ENCODE results near the gene FZD10. TPM values are rescaled to one million over a fixed set of nuclear protein-coding genes. Genes with fewer than 3 reads are reported as not detected.
A peak's percentile ranks its signal among the peaks of the same experiment; 100 is the strongest.

FZD10 gene
- total and polyA plus RNA-seq, 4 donors = 0.72 to 1.7 (median 0.99) TPM

DNA sequence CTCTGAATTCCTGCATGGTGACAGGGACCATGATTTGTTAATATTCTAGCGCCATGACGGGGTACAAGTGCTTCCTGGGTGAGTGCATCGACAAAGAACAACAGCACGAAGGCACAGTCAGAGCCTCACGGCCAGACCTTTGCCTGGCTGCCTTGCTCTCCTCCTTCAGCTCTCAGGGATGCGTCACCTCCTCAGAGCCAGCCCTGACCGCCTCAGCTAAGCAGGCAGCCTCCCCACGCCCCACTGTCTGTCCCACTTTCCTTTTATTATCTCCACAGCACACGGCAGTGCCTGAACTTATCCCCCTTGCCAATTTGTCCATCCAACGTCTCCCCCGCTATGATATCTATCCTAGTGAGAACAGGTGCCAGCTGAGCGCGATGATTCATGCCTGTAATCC is 16.5 kb upstream of the FZD10 start:
- intact Hi-C loops (cut with DNase I) = no loop called here
- no peaks in the 10 kb centered on the region for H3K9me3 ChIP-seq (ENCODE audit: control insufficient read depth, low read length)
- H3K27ac ChIP-seq (ENCODE audit: low read depth in 1 of 2, low read length in 2 of 2) = no peak overlapping the region
- ATAC-seq (ENCODE audit: low FRiP score) (no peak), DNase-seq (peak in 1 of 2 donors; percentile 55)
- no peaks in the 10 kb centered on the region for H3K36me3 ChIP-seq (ENCODE audit: control insufficient read depth in 1 of 2, insufficient read depth in 2 of 2, low read length in 1 of 2)
- H3K4me1 ChIP-seq (ENCODE audit: control insufficient read depth in 1 of 2, insufficient read depth in 2 of 2, low read length in 2 of 2) = no peaks in the 10 kb centered on the region
- no peak overlapping the region for H3K4me3 ChIP-seq (ENCODE audit: low read length in 2 of 2)
- no peaks in the 10 kb centered on the region for H3K27me3 ChIP-seq (ENCODE audit: control insufficient read depth in 1 of 2, insufficient read depth in 2 of 2, low read length in 1 of 2)
- 54 to 58% methylated on average over 13 of the region's 13 CpGs for WGBS, 2 donors

DNA sequence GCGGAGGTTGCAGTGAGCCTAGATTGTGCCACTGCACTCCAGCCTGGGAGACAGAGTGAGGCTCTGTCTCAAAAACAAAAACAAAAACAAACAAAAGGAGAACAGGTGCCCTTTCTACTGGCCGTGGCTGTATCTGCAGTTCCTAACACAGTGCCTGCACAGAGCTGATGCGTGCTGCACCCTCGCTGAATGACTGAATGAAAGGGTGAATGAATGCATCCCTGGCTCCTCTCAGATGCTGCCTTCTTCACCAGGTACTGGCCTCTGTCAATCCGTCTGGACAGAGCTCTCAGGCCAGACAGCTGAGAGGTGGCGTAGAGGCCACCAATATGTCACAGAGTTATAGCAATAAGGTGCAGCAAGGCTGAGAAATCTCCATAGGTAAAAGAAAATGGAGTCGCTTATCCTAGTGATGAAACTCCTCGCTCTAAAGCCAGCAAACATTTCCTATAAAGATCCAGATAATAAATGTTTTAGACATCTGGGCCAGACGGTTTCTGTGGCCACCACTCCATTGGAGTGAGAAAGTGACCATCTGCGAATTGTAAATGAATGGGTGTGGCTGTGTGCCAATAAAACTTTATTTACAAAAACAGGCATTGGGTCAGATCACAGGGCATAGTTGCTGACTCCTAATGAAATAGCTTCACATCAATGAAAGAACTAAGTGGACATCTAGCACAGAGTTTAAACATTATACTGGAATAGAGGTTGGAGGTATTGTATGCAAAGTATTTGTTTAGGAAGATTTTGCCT is 15.9 kb upstream of the FZD10 start:
- Histone ChIP-seq H3K36me3 (ENCODE audit: control insufficient read depth in 1 of 2, insufficient read depth in 2 of 2, low read length in 1 of 2) (no peaks in the 10 kb centered on the region), H3K27ac (ENCODE audit: low read depth in 1 of 2, low read length in 2 of 2) (no peak overlapping the region), H3K4me1 (ENCODE audit: control insufficient read depth in 1 of 2, insufficient read depth in 2 of 2, low read length in 2 of 2) (no peaks in the 10 kb centered on the region), H3K4me3 (ENCODE audit: low read length in 2 of 2) (no peak overlapping the region), H3K9me3 (ENCODE audit: control insufficient read depth, low read length) (no peaks in the 10 kb centered on the region), H3K27me3 (ENCODE audit: control insufficient read depth in 1 of 2, insufficient read depth in 2 of 2, low read length in 1 of 2) (no peaks in the 10 kb centered on the region)
- DNase-seq (peak in 1 of 2 donors; percentile 2), ATAC-seq (ENCODE audit: low FRiP score) (no peak)
- WGBS, 2 donors = 63 to 69% methylated on average over 10 of the region's 10 CpGs
- intact Hi-C loops (cut with DNase I) = no loop called here

DNA sequence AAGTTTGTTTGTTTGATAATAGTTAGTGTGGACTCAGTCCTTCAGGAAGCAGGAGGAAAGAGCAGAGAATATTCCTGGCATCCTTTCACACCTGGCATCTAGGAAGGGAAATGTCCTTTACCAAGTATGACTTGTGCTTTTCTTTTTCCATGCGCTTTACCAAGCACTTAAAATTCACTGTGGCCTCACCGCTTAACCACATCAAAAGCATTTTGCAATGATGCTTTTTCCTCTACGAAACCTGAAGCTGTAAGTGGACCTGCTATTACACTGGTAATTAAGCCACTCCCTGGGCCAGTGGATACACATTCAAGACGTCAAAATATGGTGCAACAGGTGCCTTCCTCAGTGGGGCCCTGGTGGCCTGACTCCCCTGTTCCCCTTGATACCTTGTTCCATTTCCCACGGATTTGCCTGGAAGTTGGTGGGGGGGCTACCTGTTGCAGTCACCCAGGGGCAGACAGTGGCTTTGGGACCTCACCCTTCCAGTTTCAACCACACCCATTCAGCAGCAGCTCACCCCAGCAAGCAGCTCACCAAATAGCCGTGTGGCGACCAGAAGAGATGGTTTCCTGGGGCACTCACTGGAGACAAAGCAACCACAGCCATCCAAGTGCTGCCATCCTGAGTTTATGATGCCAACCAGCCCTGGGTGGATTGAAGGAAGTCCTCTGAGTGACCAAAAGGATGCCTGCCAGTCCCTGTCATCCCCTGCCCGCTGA is 14.2 kb upstream of the FZD10 start:
- DNase-seq (peak in 1 of 2 donors; percentile 34), ATAC-seq (ENCODE audit: low FRiP score) (no peak)
- intact Hi-C loops (cut with DNase I) = no loop called here
- Histone ChIP-seq H3K9me3 (ENCODE audit: control insufficient read depth, low read length) (no peaks in the 10 kb centered on the region), H3K36me3 (ENCODE audit: control insufficient read depth in 1 of 2, insufficient read depth in 2 of 2, low read length in 1 of 2) (no peaks in the 10 kb centered on the region), H3K27ac (ENCODE audit: low read depth in 1 of 2, low read length in 2 of 2) (no peak overlapping the region), H3K4me3 (ENCODE audit: low read length in 2 of 2) (no peak overlapping the region), H3K27me3 (ENCODE audit: control insufficient read depth in 1 of 2, insufficient read depth in 2 of 2, low read length in 1 of 2) (no peaks in the 10 kb centered on the region), H3K4me1 (ENCODE audit: control insufficient read depth in 1 of 2, insufficient read depth in 2 of 2, low read length in 2 of 2) (no peaks in the 10 kb centered on the region)
- 54 to 58% methylated on average over 8 of the region's 8 CpGs for WGBS, 2 donors

DNA sequence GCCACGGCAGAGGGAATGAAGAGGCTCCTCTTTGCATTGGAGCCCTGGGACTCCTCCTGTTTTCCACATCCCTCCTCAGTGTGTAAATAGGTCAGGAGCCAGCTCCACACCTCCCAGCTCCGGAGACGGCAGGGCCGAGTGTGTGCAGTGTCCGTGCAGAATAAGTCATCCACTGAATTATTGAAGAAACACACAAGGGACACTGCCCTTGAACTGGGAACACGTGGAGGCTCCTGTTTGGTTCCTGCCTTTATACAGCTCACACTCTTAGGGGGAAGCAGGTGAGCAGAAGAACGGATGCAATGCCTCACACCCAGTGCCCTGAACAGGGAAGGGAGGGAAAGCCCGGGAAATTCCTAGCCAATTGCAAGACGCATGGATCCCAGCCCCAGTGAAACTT is 10.4 kb upstream of the FZD10 start:
- Histone ChIP-seq H3K27ac (ENCODE audit: low read depth in 1 of 2, low read length in 2 of 2) (no peak overlapping the region), H3K27me3 (ENCODE audit: control insufficient read depth in 1 of 2, insufficient read depth in 2 of 2, low read length in 1 of 2) (no peaks in the 10 kb centered on the region), H3K36me3 (ENCODE audit: control insufficient read depth in 1 of 2, insufficient read depth in 2 of 2, low read length in 1 of 2) (no peaks in the 10 kb centered on the region), H3K9me3 (ENCODE audit: control insufficient read depth, low read length) (no peaks in the 10 kb centered on the region), H3K4me3 (ENCODE audit: low read length in 2 of 2) (no peak overlapping the region), H3K4me1 (ENCODE audit: control insufficient read depth in 1 of 2, insufficient read depth in 2 of 2, low read length in 2 of 2) (no peaks in the 10 kb centered on the region)
- 69 to 78% methylated on average over 9 of the region's 9 CpGs for WGBS, 2 donors
- intact Hi-C loops (cut with DNase I) = no loop called here
- peak in 1 of 2 donors; percentile 38 for DNase-seq
- no peak for ATAC-seq (ENCODE audit: low FRiP score)

DNA sequence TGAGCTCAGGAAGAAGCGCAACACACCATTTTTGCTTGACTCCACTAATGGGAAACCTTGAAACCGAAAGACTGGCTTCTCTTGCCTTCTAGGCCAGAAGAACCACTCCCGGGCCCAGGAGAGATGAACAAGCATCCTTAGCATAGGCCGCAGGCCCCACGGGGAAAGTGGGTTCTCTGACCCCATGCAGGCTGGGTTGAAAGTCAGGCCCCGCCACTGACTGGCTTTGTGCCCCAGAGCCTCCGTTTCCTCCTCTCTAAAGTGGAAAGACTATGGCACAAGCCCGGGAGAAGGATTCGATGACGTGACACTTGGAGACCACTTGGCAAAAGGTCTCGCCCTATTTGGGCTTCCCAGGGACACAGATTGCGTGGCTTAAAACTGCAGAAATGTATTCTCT is 9.9 kb upstream of the FZD10 start:
- H3K36me3 ChIP-seq (ENCODE audit: control insufficient read depth in 1 of 2, insufficient read depth in 2 of 2, low read length in 1 of 2) = no peaks in the 10 kb centered on the region
- peak in 1 of 2 donors; percentile 26 for DNase-seq
- no peak overlapping the region for H3K27ac ChIP-seq (ENCODE audit: low read depth in 1 of 2, low read length in 2 of 2)
- 89 to 94% methylated on average over 12 of the region's 12 CpGs for WGBS, 2 donors
- no peaks in the 10 kb centered on the region for H3K27me3 ChIP-seq (ENCODE audit: control insufficient read depth in 1 of 2, insufficient read depth in 2 of 2, low read length in 1 of 2)
- H3K9me3 ChIP-seq (ENCODE audit: control insufficient read depth, low read length) = no peaks in the 10 kb centered on the region
- ATAC-seq (ENCODE audit: low FRiP score) = no peak
- no peak overlapping the region for H3K4me3 ChIP-seq (ENCODE audit: low read length in 2 of 2)
- H3K4me1 ChIP-seq (ENCODE audit: control insufficient read depth in 1 of 2, insufficient read depth in 2 of 2, low read length in 2 of 2) = no peaks in the 10 kb centered on the region
- intact Hi-C loops (cut with DNase I) = no loop called here

DNA sequence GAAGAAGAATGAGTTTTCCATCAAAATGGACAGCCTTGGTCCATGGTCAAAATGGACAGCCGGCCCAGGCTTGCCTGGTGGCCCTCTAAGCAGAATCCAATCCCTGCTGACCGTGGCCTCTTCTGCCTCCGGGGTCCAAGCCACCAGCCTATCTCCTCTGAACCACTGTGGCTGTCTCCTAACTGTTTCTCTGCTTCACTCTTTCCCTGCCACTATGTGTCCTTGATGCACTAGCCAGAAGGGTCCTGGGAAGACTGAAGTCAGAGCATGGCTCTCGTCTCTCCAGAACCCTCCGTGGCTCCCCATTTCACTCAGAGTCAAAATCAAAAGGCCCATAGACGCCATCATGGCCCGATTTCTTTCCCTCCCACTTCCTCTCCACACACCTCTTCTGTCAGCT is 8.5 kb upstream of the FZD10 start:
- Histone ChIP-seq H3K27me3 (ENCODE audit: control insufficient read depth in 1 of 2, insufficient read depth in 2 of 2, low read length in 1 of 2) (no peaks in the 10 kb centered on the region), H3K4me3 (ENCODE audit: low read length in 2 of 2) (no peak overlapping the region), H3K9me3 (ENCODE audit: control insufficient read depth, low read length) (no peaks in the 10 kb centered on the region), H3K36me3 (ENCODE audit: control insufficient read depth in 1 of 2, insufficient read depth in 2 of 2, low read length in 1 of 2) (no peaks in the 10 kb centered on the region), H3K4me1 (ENCODE audit: control insufficient read depth in 1 of 2, insufficient read depth in 2 of 2, low read length in 2 of 2) (no peaks in the 10 kb centered on the region), H3K27ac (ENCODE audit: low read depth in 1 of 2, low read length in 2 of 2) (no peak overlapping the region)
- intact Hi-C loops (cut with DNase I) = no loop called here
- ATAC-seq (ENCODE audit: low FRiP score) (no peak), DNase-seq (peak in 1 of 2 donors; percentile 19)
- 87 to 88% methylated on average over 7 of the region's 7 CpGs for WGBS, 2 donors

DNA sequence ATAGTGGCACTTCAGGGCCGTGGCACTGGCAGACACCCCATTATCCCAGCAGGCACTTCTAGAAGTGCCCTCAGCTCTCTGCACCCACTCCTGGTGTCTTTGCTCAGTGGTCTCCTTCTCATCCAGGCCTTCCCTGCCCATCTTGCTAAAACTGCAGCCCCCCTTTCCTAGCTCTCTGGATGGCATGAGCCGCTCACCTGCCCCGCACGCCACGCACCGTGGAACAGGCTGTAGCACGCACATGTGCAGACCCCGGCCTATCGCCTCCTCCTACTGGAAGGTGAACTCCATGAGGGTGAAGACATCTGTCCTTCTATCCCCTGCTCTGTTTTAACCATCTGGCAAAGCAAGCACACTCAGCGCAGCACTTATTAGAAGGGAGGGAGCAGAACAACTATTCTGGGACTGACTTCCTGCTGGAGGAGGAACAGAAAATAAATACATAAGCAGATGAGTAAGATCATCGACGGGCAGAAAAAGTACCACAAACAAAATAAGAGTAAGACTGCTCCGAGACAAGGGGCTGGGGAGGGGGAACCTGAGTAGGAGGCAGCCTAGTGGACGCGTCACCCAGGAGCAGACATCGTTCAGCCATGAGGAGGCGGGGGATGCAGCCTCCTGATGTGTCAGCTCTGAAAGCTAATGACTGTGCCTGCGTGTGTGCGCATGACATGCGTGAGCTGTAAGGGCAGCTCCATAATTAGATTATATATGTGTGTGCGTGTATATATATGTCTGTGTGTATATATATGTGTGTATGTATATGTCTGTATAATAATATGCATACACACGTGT is 7.8 kb upstream of the FZD10 start:
- H3K4me3 ChIP-seq (ENCODE audit: low read length in 2 of 2) = no peak overlapping the region
- ATAC-seq (ENCODE audit: low FRiP score) (no peak), DNase-seq (peak in 1 of 2 donors; percentile 67)
- no peak overlapping the region for H3K27ac ChIP-seq (ENCODE audit: low read depth in 1 of 2, low read length in 2 of 2)
- intact Hi-C loops (cut with DNase I) = no loop called here
- no peaks in the 10 kb centered on the region for H3K27me3 ChIP-seq (ENCODE audit: control insufficient read depth in 1 of 2, insufficient read depth in 2 of 2, low read length in 1 of 2)
- 78 to 83% methylated on average over 22 of the region's 22 CpGs for WGBS, 2 donors
- no peaks in the 10 kb centered on the region for H3K9me3 ChIP-seq (ENCODE audit: control insufficient read depth, low read length)
- no peaks in the 10 kb centered on the region for H3K4me1 ChIP-seq (ENCODE audit: control insufficient read depth in 1 of 2, insufficient read depth in 2 of 2, low read length in 2 of 2)
- H3K36me3 ChIP-seq (ENCODE audit: control insufficient read depth in 1 of 2, insufficient read depth in 2 of 2, low read length in 1 of 2) = no peaks in the 10 kb centered on the region

DNA sequence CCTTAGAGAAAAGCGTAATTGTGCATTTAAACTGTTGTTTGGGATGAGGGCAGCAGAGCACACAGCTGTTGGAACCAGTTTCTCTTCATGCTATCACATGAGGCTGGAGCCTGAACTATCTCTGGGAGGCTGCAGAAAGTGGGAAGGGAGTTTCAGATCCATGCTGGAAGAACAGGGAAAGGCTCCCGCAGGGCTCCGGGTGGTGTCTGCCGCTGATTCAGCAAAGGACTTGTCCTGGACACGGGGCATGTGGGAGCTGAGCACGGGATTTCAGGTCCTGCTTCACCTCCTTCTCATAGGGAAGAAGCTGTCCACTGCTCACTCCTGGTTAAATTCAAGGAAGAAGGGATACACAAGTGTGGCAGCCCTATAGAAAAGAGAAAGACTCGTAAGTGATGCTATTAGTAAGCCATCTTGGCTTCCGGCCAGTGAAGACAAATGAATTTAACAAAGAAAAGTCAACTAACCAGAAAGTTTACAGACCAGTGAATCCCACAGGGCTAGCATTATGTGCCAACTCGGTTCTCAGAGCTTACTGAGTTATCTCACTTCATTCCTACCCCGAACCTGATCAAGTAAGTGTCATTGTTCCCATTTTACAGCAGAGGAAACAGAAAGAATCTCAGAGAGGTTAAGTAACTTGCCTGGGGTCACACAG is 6.7 kb upstream of the FZD10 start:
- H3K27ac ChIP-seq (ENCODE audit: low read depth in 1 of 2, low read length in 2 of 2) = no peak overlapping the region
- H3K27me3 ChIP-seq (ENCODE audit: control insufficient read depth in 1 of 2, insufficient read depth in 2 of 2, low read length in 1 of 2) = no peaks in the 10 kb centered on the region
- H3K9me3 ChIP-seq (ENCODE audit: control insufficient read depth, low read length) = no peaks in the 10 kb centered on the region
- intact Hi-C loops (cut with DNase I) = no loop called here
- DNase-seq = peak in 1 of 2 donors; percentile 52
- no peak for ATAC-seq (ENCODE audit: low FRiP score)
- WGBS, 2 donors = 80% methylated on average over 10 of the region's 10 CpGs
- no peaks in the 10 kb centered on the region for H3K4me1 ChIP-seq (ENCODE audit: control insufficient read depth in 1 of 2, insufficient read depth in 2 of 2, low read length in 2 of 2)
- H3K4me3 ChIP-seq (ENCODE audit: low read length in 2 of 2) = no peak overlapping the region
- no peaks in the 10 kb centered on the region for H3K36me3 ChIP-seq (ENCODE audit: control insufficient read depth in 1 of 2, insufficient read depth in 2 of 2, low read length in 1 of 2)

Measured in aorta (tissue), 5 donors.